Stimulated activated CD4-positive, alpha-beta T cell treated with anti-CD3 and anti-CD28 coated beads, TNF-alpha, amount 100 ng/mL, for 48 hours (primary cell): Measurements from ENCODE around the gene FAM124A.
A peak's percentile ranks its signal among the peaks of the same experiment; 100 is the strongest.
"Not testable (repeated sequence)": the region's sequence is repeated elsewhere in the genome, so short reads cannot be mapped to it uniquely, and the experiment has no call there.

Experiments used
- DNase-seq, 3 donors: peaks; one replicate each; pipeline ENCODE4 v3.0.0-alpha.2; 2020; ENCODE audit warnings: low read depth in 3 of 3

The FAM124A gene

GRCh38 chr13:51270623-51271415 lies 48.6 kb downstream of the FAM124A start:
- DNase-seq: no peak

- no peak for DNase-seq
These were observed 49.4 kb downstream of the FAM124A start for GRCh38 chr13:51271528-51272085.

GRCh38 chr13:51275101-51275500 lies 52.9 kb downstream of the FAM124A start:
- DNase-seq: no peak

GRCh38 chr13:51276636-51277035 lies 54.4 kb downstream of the FAM124A start:
- DNase-seq: no peak

- DNase-seq: no peak
These were observed 55.7 kb downstream of the FAM124A start for GRCh38 chr13:51277928-51278327.

- DNase-seq: no peak
These were observed 56.4 kb downstream of the FAM124A start for GRCh38 chr13:51278426-51279130.

- no peak for DNase-seq
These were observed 58.3 kb downstream of the FAM124A start for GRCh38 chr13:51280379-51280940.

GRCh38 chr13:51282322-51282721 lies 60.1 kb downstream of the FAM124A start:
- no peak for DNase-seq

GRCh38 chr13:51282923-51283322 lies 60.7 kb downstream of the FAM124A start:
- DNase-seq: not testable (repeated sequence)

GRCh38 chr13:51283371-51283770 lies 61.2 kb downstream of the FAM124A start:
- DNase-seq: no peak

GRCh38 chr13:51284339-51284738 lies 62.1 kb downstream of the FAM124A start:
- DNase-seq: no peak

- DNase-seq: peak; percentile 61 to 69 (median 62)
These were observed 64.2 kb downstream of the FAM124A start for GRCh38 chr13:51286135-51287002.

- DNase-seq: no peak
These were observed 65.6 kb downstream of the FAM124A start for GRCh38 chr13:51287758-51288157.

- not testable (repeated sequence) for DNase-seq
These were observed 66.1 kb downstream of the FAM124A start for GRCh38 chr13:51288254-51288653.

- DNase-seq: no peak
These were observed 69.1 kb downstream of the FAM124A start for GRCh38 chr13:51291341-51291740.

- no peak for DNase-seq
These were observed 69.9 kb downstream of the FAM124A start for GRCh38 chr13:51292000-51292565.

GRCh38 chr13:51297556-51297955 lies 75.4 kb downstream of the FAM124A start:
- DNase-seq: no peak

GRCh38 chr13:51298812-51299211 lies 76.6 kb downstream of the FAM124A start:
- DNase-seq: no peak

- no peak for DNase-seq
These were observed 80.9 kb downstream of the FAM124A start for GRCh38 chr13:51303063-51303552.

- no peak for DNase-seq
These were observed 81.7 kb downstream of the FAM124A start for GRCh38 chr13:51303882-51304281.
